Keratinocyte (primary cell): Measurements from ENCODE around the gene ACACA. TPM values are rescaled to one million over a fixed set of nuclear protein-coding genes. Genes with fewer than 3 reads are reported as not detected.

Experiments used
- DNase-seq: peaks from one replicate; pipeline ENCODE4 v3.0.0-alpha.2; 2011; ENCODE audit warnings: low read depth, missing footprints, low spot score
- FAIRE-seq: peaks from 2 replicates; lab custom pipeline; 2011; peaks lifted over from hg19 to GRCh38; lab: Jason Lieb, UNC
- H2AFZ ChIP-seq: 2 replicates; pipeline ENCODE4 v1.6.0; 2012; ENCODE audit warnings: low read length, control low read depth, inconsistent platforms; ENCODE audit not compliant: control insufficient read depth
- H3K27ac ChIP-seq: 2 replicates; pipeline ENCODE4 v1.5.1; 2011; ENCODE audit warnings: low read length; ENCODE audit not compliant: control insufficient read depth, insufficient read depth
- H3K27me3 ChIP-seq: 3 replicates; pipeline ENCODE4 v1.6.0; 2011; ENCODE audit warnings: low read length; ENCODE audit not compliant: control insufficient read depth, insufficient read depth; ENCODE audit errors: extremely low read depth
- H3K36me3 ChIP-seq, 2 experiments: 2 replicates in 1 of 2; 3 replicates in 1 of 2; pipeline ENCODE4 v1.5.1; 2011; ENCODE audit warnings: low read length in 2 of 2, mild to moderate bottlenecking in 1 of 2; ENCODE audit not compliant: control insufficient read depth in 2 of 2, insufficient read depth in 2 of 2; ENCODE audit errors: extremely low read depth in 1 of 2
- H3K4me1 ChIP-seq: 3 replicates; pipeline ENCODE4 v1.5.1; 2011; ENCODE audit warnings: low read length; ENCODE audit not compliant: control insufficient read depth, insufficient read depth; ENCODE audit errors: extremely low read depth
- H3K4me2 ChIP-seq: 3 replicates; pipeline ENCODE4 v1.6.0; 2011; ENCODE audit warnings: low read depth, low read length; ENCODE audit not compliant: control insufficient read depth, insufficient read depth; ENCODE audit errors: extremely low read depth
- H3K4me3 ChIP-seq, 3 experiments: fragments of 200-600 bp in 1 of 3; sonication (generic) in 1 of 3; 2 replicates in 2 of 3; 3 replicates in 1 of 3; pipeline ENCODE4 v1.5.1; 2011 to 2016; ENCODE audit warnings: low read length in 3 of 3, mild to moderate bottlenecking in 3 of 3, control low read depth in 2 of 3, inconsistent platforms in 1 of 3, low read depth in 1 of 3, mixed read lengths in 1 of 3, mixed run types in 1 of 3, moderate library complexity in 1 of 3; ENCODE audit not compliant: control insufficient read depth in 2 of 3, insufficient read depth in 2 of 3; ENCODE audit errors: extremely low read depth in 1 of 3
- H3K79me2 ChIP-seq: 2 replicates; pipeline ENCODE4 v1.6.0; 2012; ENCODE audit warnings: low read length; ENCODE audit not compliant: control insufficient read depth, insufficient read depth
- H3K9ac ChIP-seq: 3 replicates; pipeline ENCODE4 v1.6.0; 2011; ENCODE audit warnings: low read length; ENCODE audit not compliant: control insufficient read depth, insufficient read depth; ENCODE audit errors: extremely low read depth
- H3K9me1 ChIP-seq: 3 replicates; pipeline ENCODE4 v1.6.0; 2011; ENCODE audit warnings: low read length; ENCODE audit not compliant: control insufficient read depth, insufficient read depth; ENCODE audit errors: extremely low read depth
- H3K9me3 ChIP-seq: 2 replicates; pipeline ENCODE4 v1.5.1; 2012; ENCODE audit warnings: low read depth, low read length; ENCODE audit not compliant: control insufficient read depth
- H4K20me1 ChIP-seq: 3 replicates; pipeline ENCODE4 v1.6.0; 2011; ENCODE audit warnings: low read length; ENCODE audit not compliant: control insufficient read depth, insufficient read depth; ENCODE audit errors: extremely low read depth
- CTCF ChIP-seq, 3 experiments: IDR thresholded peaks in 1 of 3; conservative IDR thresholded peaks in 1 of 3; optimal IDR thresholded peaks in 1 of 3; 2 replicates in 2 of 3; 3 replicates in 1 of 3; pipeline versions ENCODE3 to v1.5.1; 2011; ENCODE audit warnings: low read length in 3 of 3, mild to moderate bottlenecking in 3 of 3, moderate library complexity in 2 of 3, control low read depth in 1 of 3, inconsistent platforms in 1 of 3; ENCODE audit not compliant: insufficient read depth in 2 of 3; ENCODE audit errors: extremely low read depth in 1 of 3
- EZH2 ChIP-seq: IDR thresholded peaks from one replicate; pipeline ENCODE4 v1.6.1; 2012; ENCODE audit warnings: inconsistent platforms, mild to moderate bottlenecking, low read length, moderate library complexity
- dilution Hi-C: fragments of 300-500 bp; cut with MboI; formaldehyde crosslinking; loops from one replicate; pipeline ENCODE4 v1.7.0; 2020; ENCODE audit warnings: low sequenced_read_pairs; ENCODE audit not compliant: extremely low pct_ligation_motif_present
- polyA plus RNA-seq, 5 experiments: library from polyadenylated mRNA; depleted of rRNA in 3 of 5; stranded (reverse) in 3 of 5; stranded (forward) in 1 of 5; unstranded in 1 of 5; fragments of >200 nt; gene quantifications; 1 replicate in 1 of 5; 2 replicates in 3 of 5; 3 replicates in 1 of 5; pipeline versions ENCODE4 v1.2.1 to v1.2.3, GENCODE V29; 2011 to 2012; ENCODE audit warnings: missing spikeins in 2 of 5, low read depth in 1 of 5, low replicate concordance in 1 of 5

The ACACA gene
- polyA plus RNA-seq, 1 donor (not counting 4 experiments of a cell fraction or from before 2014, with no cell fraction given) = 85.8 TPM

DNA sequence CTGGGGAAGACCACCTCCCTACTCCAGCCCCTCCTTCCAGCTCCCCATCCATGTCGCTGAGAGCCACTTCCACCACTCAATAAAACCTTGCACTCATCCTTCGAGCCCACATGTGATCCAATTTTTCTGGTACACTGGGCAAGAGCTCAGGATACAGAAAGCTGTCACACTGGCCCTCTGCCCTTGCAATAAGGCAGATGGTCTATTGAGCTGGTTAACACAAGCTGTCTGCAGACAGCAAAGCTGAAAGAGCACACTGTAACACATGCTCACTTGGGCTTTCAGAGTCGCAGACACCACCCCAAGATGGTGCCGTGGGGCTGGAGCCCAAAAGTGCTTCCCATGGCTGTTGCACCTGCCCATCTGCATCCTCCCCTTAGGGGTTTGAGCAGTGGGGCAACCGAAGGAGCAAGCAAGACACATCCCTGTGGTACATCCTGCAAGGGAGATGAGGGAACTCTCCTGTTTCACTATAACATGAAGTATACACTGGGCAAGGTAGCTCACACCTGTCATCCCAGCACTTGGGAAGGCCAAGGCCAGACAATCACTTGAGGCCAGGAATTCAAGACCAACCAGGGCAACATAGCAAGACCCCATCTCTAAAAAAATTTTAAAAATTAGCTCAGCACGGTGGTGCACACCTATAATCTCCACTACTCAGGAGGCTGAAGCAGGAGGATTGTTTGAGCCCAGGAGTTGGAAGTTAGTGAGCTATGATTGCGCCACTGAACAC is 83.6 kb downstream of the ACACA start:
- H3K9me1 ChIP-seq = no peaks in the 10 kb centered on the region
- no peak overlapping the region for H3K4me2 ChIP-seq
- H3K36me3 ChIP-seq = peaks cover 5 to 9% of the 10 kb centered on the region in 2 experiments
- no peaks in the 10 kb centered on the region for H4K20me1 ChIP-seq
- FAIRE-seq (no peak), DNase-seq (no peak)
- H3K9ac ChIP-seq = no peak overlapping the region
- H3K27me3 ChIP-seq = no peaks in the 10 kb centered on the region
- peaks cover 47% of the 10 kb centered on the region for H3K79me2 ChIP-seq
- H3K4me1 ChIP-seq = no peaks in the 10 kb centered on the region
- no peaks in the 10 kb centered on the region for H3K9me3 ChIP-seq
- H3K27ac ChIP-seq = no peak overlapping the region
- H2AFZ ChIP-seq = no peak overlapping the region
- no peak overlapping the region for H3K4me3 ChIP-seq
- TF ChIP-seq EZH2 = no peak
- dilution Hi-C loops = no loop called here

- TF ChIP-seq CTCF (optimal IDR thresholded peaks at IDR 0.05 in 1 of 3, IDR thresholded peaks at IDR 0.05 in 1 of 3, conservative IDR thresholded peaks at IDR 0.05 in 1 of 3; ENCODE audit: extremely low read depth in 1 of 3, insufficient read depth in 2 of 3, low read length in 3 of 3) (no peak), EZH2 (no peak)
- Histone ChIP-seq H3K9me3 (no peaks in the 10 kb centered on the region), H3K4me1 (no peaks in the 10 kb centered on the region), H3K79me2 (peaks cover 49% of the 10 kb centered on the region), H3K36me3 (peaks cover 4 to 5% of the 10 kb centered on the region in 2 experiments), H3K27ac (no peak overlapping the region), H3K9me1 (no peaks in the 10 kb centered on the region), H4K20me1 (no peaks in the 10 kb centered on the region), H3K4me2 (no peak overlapping the region), H3K27me3 (no peaks in the 10 kb centered on the region), H2AFZ (no peak overlapping the region), H3K9ac (no peak overlapping the region), H3K4me3 (no peak overlapping the region)
- dilution Hi-C loops = no loop called here
- no peak for DNase-seq
- FAIRE-seq = no peak
Observed at GRCh38 chr17:37322106-37322505, 84.5 kb downstream of the ACACA start.
